Epithelial cell of prostate (primary cell): Measurements from ENCODE around the gene MEOX2.
A peak's percentile ranks its signal among the peaks of the same experiment; 100 is the strongest.

ENCODE experiments used
- DNase-seq: peaks from one replicate; pipeline ENCODE4 v3.0.0-alpha.2; 2011; ENCODE audit warnings: low read depth, low spot score
- H3K27ac ChIP-seq: fragments of 450-650 bp; 2 replicates; pipeline ENCODE4 v1.5.1; 2017; ENCODE audit warnings: mild to moderate bottlenecking

MEOX2 gene

DNA sequence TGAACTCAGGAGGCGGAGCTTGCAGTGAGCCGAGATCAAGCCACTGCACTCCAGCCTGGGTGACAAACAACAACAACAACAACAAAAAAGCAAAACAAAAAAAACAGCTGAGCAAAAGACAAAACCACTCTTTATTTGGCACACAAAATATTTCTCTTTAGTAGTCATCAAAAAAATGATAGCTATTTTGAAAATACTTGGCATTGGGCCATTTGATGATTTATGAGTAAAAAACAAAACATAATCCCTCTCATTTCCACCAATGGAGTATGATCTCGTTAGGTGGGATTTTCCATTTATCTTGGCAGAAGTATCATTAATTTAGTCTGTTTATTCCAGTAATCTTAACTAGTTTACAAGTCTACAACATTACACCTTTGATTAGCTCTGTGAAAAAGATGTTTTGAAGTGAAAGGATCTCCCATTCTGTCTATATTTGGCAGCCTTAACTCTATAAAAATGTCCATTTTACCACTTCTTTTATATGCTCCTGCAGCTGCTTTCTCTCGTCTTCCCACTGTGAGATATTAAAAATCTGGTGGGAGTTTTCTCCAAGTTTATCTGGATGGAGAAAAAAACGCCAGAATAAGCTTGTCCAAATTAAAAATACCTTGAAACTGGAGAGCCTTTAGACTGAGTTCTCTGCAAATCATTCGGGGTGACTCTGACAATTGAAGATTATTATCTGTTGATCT, 65.8 kb downstream of the MEOX2 start:
- no peak overlapping the region for H3K27ac ChIP-seq
- no peak for DNase-seq

DNA sequence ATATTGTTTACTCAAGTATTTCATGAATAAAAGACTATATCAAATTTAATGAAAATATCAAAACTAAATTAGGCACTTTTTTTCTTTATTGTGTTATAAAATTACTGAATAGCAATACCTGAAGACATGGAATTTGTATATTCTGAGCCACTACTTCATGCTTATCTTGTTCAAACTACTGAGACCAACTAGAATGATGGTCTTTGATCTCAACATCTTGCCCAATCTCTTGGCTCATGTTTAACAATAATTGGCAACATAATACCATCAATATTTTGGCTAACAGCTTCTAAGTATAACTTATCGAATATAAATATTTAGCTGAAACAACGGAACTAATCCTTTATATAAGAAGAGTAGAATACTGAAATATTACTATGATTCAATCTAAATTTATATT, 68.2 kb downstream of the MEOX2 start:
- no peak overlapping the region for H3K27ac ChIP-seq
- no peak for DNase-seq

DNA sequence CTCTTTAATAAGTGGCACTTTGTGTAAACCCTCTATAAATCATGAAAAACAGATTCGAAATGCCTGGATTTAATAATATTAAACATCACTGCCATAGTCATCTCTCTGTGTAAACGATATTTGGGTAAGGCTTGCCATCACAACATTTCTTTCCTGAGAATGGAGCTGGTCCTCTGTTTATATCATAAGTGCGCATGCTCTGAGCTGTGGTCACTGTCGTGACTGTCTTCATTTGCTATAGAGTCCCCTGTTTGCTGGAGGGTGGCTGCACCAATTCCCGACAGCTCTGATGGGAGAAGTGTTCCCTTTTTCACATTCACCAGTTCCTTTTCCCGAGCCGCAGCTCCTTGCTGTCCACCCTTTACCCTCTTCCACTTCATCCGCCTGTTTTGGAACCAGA, 74.3 kb downstream of the MEOX2 start:
- DNase-seq, result no peak
- no peak overlapping the region for H3K27ac ChIP-seq

- no peak overlapping the region for H3K27ac ChIP-seq
- DNase-seq, result no peak
Observed at GRCh38 chr7:15610503-15610902, 76.0 kb downstream of the MEOX2 start.

- no peak overlapping the region for H3K27ac ChIP-seq
- no peak for DNase-seq
Observed at GRCh38 chr7:15609287-15609686, 77.2 kb downstream of the MEOX2 start.

- no peak overlapping the region for H3K27ac ChIP-seq
- DNase-seq, result no peak
Observed at GRCh38 chr7:15607529-15608210, 78.8 kb downstream of the MEOX2 start.

DNA sequence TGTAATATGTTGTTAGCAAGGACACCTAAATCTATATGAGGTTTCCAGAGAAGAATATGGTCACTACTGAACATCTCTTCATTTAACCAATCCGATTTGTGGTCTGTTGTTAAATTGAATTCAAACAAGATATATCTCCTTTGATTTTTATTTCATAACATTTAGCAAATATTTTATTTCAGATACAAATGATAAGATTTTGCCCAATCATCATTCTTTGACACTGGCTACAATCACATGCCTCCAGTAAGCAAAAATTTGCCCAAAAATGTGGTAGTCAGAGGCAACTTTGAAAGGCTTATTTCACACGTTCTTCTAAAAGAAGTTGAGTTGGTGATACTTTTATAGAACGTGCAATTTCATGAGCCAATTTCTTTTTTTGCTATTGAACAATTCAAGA, 79.9 kb downstream of the MEOX2 start:
- H3K27ac ChIP-seq, result no peak overlapping the region
- no peak for DNase-seq

DNA sequence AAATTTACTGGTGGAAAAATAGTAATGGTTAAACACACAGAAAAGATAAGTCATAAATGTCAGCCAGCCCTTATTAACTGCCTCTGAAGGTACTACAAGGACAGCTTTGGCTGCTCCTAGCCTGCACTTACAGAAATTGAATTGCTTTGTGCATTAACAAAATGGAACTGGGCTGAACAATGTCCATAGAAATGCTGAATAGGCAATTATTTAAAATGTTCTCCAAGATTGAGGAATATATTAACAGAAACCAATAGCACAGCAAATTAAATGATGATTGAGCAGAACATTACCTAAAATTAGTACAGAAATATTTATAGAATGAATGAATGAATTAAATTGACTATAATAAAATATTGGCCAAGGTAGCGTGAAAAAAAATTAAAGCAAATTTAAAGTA, 82.3 kb downstream of the MEOX2 start:
- DNase-seq, result no peak
- no peak overlapping the region for H3K27ac ChIP-seq

DNA sequence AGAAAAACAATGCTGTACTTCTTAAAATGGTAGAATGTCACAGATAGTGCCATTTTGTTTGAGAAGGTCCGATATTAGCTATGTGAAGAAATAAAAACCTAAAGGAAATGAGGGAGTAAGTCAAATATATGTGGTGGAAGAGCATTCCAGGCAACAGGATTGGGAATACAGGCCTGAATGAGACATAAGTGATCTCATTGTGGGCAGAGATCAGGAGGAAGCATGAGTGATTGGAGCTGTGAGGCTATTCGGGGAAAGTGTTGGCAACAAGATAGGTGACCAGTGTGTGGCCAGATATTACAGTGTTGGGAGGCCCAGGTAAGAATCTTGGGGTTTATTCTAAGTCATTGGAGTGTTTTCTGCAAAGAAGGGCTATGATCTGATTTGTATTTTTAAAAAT, 83.4 kb downstream of the MEOX2 start:
- H3K27ac ChIP-seq, result no peak overlapping the region
- DNase-seq, result no peak

- no peak for DNase-seq
- H3K27ac ChIP-seq, result no peak overlapping the region
Observed at GRCh38 chr7:15602236-15602635, 84.2 kb downstream of the MEOX2 start.

DNA sequence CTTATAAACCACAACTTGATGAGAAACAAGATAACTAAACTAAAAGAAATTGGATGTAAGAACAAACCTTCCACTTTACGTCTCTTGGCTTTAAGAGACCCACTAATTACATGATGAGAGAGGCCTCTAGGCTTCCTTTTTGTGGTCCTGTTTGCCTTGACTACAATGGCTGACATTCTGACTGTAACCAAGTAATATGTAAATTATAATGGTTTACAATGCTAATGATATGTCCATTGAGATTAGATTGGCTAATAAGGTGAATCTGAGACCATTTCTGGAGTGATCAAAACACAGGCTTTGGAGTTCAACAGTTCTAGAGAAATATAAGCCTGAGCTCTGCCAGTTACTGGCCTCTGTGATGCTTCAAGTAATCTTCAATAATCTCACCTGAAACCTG, 85.3 kb downstream of the MEOX2 start:
- no peak overlapping the region for H3K27ac ChIP-seq
- DNase-seq, result no peak

DNA sequence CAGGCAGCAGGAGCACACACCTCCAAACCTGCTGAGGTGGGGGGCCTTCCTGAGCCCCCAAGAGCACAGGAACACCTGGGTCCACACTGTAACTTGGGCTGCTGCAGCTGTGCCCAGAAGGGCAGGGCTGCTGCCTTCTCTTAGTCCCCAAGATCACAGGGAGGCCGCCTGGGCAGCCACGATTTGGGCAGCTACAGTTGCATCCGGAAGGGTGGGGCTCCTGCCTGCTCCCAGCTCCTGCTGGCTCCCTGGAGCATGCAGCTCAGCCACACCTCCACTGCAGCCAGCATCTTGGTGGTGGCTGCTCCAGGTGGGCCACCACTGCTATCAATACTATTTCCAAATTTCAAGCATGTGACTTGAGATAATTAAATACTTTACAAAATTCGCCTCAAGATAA, 86.2 kb downstream of the MEOX2 start:
- H3K27ac ChIP-seq, result no peak overlapping the region
- no peak for DNase-seq

DNA sequence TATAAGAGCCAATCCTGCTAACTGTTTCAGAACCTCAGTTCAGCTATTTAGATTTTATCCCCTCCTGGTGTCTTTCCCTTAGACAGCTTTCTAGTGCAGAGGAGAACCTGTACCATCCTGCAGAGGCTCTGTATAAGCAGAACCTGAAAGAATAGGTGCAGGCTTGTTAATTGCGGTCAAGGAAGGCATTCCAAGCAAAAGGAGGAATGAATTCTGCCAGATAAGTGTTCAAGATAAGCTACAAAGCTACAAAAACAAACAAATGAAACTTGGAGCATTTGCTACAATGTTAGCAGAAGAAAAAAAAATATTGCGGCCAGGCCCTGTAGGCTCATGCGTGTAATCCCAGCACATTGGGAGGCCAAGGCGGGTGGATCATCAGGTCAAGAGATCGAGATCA, 92.0 kb downstream of the MEOX2 start:
- H3K27ac ChIP-seq, result no peak overlapping the region
- DNase-seq, result peak; percentile 20

DNA sequence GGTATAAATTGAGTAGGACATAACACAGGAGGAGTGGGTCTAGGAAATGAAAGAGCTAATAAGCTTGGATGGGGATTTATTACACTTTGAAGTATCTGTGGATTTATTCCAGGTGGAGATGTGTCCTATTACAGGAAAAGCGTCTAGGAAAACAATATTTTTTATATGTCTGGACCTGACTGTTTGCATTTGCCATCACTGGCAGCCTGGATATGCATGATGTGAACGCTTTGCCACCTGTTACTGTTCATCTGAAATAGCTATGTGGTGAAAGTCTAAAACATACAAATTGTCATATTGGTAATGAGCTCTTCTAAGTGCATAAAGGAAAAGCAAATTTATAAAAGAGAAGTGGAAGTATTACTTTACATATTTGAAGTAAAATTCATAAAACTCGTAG, 93.1 kb downstream of the MEOX2 start:
- no peak overlapping the region for H3K27ac ChIP-seq
- DNase-seq, result no peak

GRCh38 chr7:15586266-15586665, 100.2 kb downstream of the MEOX2 start:
- no peak overlapping the region for H3K27ac ChIP-seq
- DNase-seq, result no peak

- no peak for DNase-seq
- H3K27ac ChIP-seq, result no peak overlapping the region
Observed at GRCh38 chr7:15584575-15584974, 101.9 kb downstream of the MEOX2 start.

GRCh38 chr7:15582773-15583172, 103.7 kb downstream of the MEOX2 start:
- no peak overlapping the region for H3K27ac ChIP-seq
- DNase-seq, result no peak

DNA sequence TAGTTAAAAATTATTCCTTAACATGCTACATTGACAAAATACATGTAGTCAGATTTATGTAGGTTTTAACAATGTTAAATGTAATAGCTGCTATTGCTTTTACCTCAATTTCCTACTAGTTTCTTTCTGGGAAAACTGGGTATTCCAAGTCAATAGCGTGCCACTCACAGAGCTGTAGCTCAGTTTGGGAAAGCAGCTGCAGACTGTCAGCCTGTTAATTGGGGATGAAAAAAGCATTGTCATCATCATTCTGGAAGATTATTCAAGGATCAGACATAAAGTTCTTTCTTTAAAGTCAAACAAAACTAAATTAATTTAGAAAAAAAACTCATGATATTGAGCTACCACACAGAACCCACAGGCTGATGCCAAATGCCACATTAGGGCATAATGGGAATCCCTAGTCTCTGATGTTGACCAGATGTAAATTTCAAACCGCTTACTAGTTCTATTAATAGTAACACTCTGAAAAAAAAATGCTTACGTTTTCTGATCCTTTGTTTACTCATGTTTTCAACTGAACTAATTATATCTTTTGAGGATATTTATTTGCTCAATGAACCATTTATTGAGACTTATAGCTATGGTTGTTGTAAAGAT, 105.0 kb downstream of the MEOX2 start:
- DNase-seq, result no peak
- H3K27ac ChIP-seq, result no peak overlapping the region

GRCh38 chr7:15580604-15581351, 105.7 kb downstream of the MEOX2 start:
- H3K27ac ChIP-seq, result no peak overlapping the region
- DNase-seq, result no peak

GRCh38 chr7:15577600-15577999, 108.9 kb downstream of the MEOX2 start:
- no peak for DNase-seq
- no peak overlapping the region for H3K27ac ChIP-seq

GRCh38 chr7:15571301-15571878, 115.1 kb downstream of the MEOX2 start:
- peak; percentile 24 for DNase-seq
- H3K27ac ChIP-seq, result no peak overlapping the region
